ENCODE data around the gene SCAMP3.

- TF ChIP-seq CTCF (IDR thresholded peaks at IDR 0.05) (peak; percentile 54 to 69 (median 64)), POLR2A (IDR thresholded peaks at IDR 0.05) (no peak)
Observed at GRCh38 chr1:155226188-155226909, 35.8 kb downstream of the SCAMP3 start.

Measured in uterus (tissue), 2 donors.